GM12878 (cell line): ENCODE data around the gene BCR. TPM values are rescaled to one million over a fixed set of nuclear protein-coding genes. Genes with fewer than 3 reads are reported as not detected.

Experiments
- BMI1 ChIP-seq: fragments of 450-650 bp; IDR thresholded peaks from 2 replicates; pipeline ENCODE4 v1.6.1; 2016; ENCODE audit warnings: mild to moderate bottlenecking, moderate library complexity, borderline replicate concordance
- CREB1 ChIP-seq: IDR thresholded peaks from 2 replicates; pipeline ENCODE4 v1.6.1; 2012; ENCODE audit warnings: low read depth, mild to moderate bottlenecking, inconsistent platforms
- CREM ChIP-seq: IDR thresholded peaks from 2 replicates; pipeline ENCODE4 v1.6.1; 2014; ENCODE audit warnings: antibody characterized with exemption, low read depth
- E4F1 ChIP-seq: fragments of 450-650 bp; IDR thresholded peaks from 2 replicates; pipeline ENCODE4 v1.6.1; 2018; ENCODE audit warnings: borderline replicate concordance, mild to moderate bottlenecking; ENCODE audit not compliant: partially characterized antibody
- EED ChIP-seq: sonication (generic); IDR thresholded peaks from 2 replicates; pipeline ENCODE4 v1.6.1; 2016; ENCODE audit warnings: antibody characterized with exemption, low read depth
- IRF3 ChIP-seq: fragments of 450-650 bp; IDR thresholded peaks from 2 replicates; pipeline ENCODE4 v1.6.1; 2014; ENCODE audit warnings: mild to moderate bottlenecking
- KAT2A ChIP-seq: conservative IDR thresholded peaks from 2 replicates; pipeline ENCODE4 v1.6.1; 2011; ENCODE audit warnings: low read depth, low read length; ENCODE audit not compliant: control insufficient read depth
- NFIC ChIP-seq: IDR thresholded peaks from 2 replicates; pipeline ENCODE4 v1.6.1; 2012; ENCODE audit warnings: low read depth, mild to moderate bottlenecking, inconsistent platforms, low read length, moderate library complexity
- NFYA ChIP-seq: IDR thresholded peaks from 2 replicates; pipeline ENCODE4 v1.6.1; 2011; ENCODE audit warnings: low read depth, mild to moderate bottlenecking, low read length, improper control_type of control experiment, borderline replicate concordance
- NR2F1 ChIP-seq: fragments of 450-650 bp; conservative IDR thresholded peaks from 2 replicates; pipeline ENCODE4 v1.6.1; 2017; ENCODE audit warnings: mild to moderate bottlenecking
- PKNOX1 ChIP-seq: fragments of 450-650 bp; IDR thresholded peaks from 2 replicates; pipeline ENCODE4 v1.6.1; 2016; ENCODE audit warnings: mild to moderate bottlenecking
- RAD51 ChIP-seq: fragments of 450-650 bp; IDR thresholded peaks from 2 replicates; pipeline ENCODE4 v1.6.1; 2016; ENCODE audit warnings: moderate library complexity, mild to moderate bottlenecking, inconsistent platforms
- RB1 ChIP-seq: fragments of 450-650 bp; formaldehyde crosslinking; IDR thresholded peaks from 2 replicates; pipeline ENCODE4 v1.6.1; 2017; ENCODE audit warnings: mild to moderate bottlenecking, borderline replicate concordance
- RELB ChIP-seq: fragments of 450-650 bp; IDR thresholded peaks from 2 replicates; pipeline ENCODE4 v1.6.1; 2017; ENCODE audit warnings: low read depth, mild to moderate bottlenecking, moderate library complexity
- SREBF2 ChIP-seq: IDR thresholded peaks from 2 replicates; pipeline ENCODE4 v1.6.1; 2012; ENCODE audit warnings: mild to moderate bottlenecking, low read length
- STAT3 ChIP-seq: IDR thresholded peaks from 2 replicates; pipeline ENCODE4 v1.6.1; 2011; ENCODE audit warnings: low read depth, low read length, improper control_type of control experiment
- ZBTB33 ChIP-seq: fragments of 450-650 bp; IDR thresholded peaks from 2 replicates; pipeline ENCODE4 v1.6.1; 2017; ENCODE audit warnings: mild to moderate bottlenecking
- ZNF592 ChIP-seq: fragments of 450-650 bp; IDR thresholded peaks from 2 replicates; pipeline ENCODE4 v1.6.1; 2017; ENCODE audit warnings: mild to moderate bottlenecking, moderate library complexity
- polyA plus RNA-seq, 11 experiments: library from polyadenylated mRNA; depleted of rRNA in 4 of 11; unstranded in 6 of 11; stranded (reverse) in 5 of 11; fragments of >200 nt; fragmentation: Nextera tagmentation in 4 of 11; fragmentation: Illumina TruSeq in 1 of 11; extraction: Ambion mirVana in 4 of 11; extraction: Trizol in 1 of 11; gene quantifications; 1 replicate in 1 of 11; 2 replicates in 10 of 11; pipeline versions ENCODE4 v1.2.1 to v1.2.3, GENCODE V29; 2011 to 2016; ENCODE audit warnings: inconsistent platforms in 2 of 11, missing spikeins in 2 of 11, low read depth in 1 of 11
- total RNA-seq, 4 experiments: library from RNA; depleted of rRNA in 3 of 4; stranded (reverse); fragments of >200 nt in 3 of 4; fragmentation: Illumina TruSeq in 1 of 4; extraction: Trizol in 1 of 4; gene quantifications; 2 replicates each; pipeline versions ENCODE4 v1.2.1 to v1.2.3, GENCODE V29; 2013 to 2021

Gene BCR
- total and polyA plus RNA-seq, 10 of the 15 experiments (the other 5 are each of a cell fraction or from before 2014, with no cell fraction given): 1.7 to 64.7 (median 18.4) TPM

GRCh38 chr22:23291806-23292452 lies 111.6 kb downstream of the BCR start (continued):
- TF ChIP-seq EED: peak; percentile 13; the same call in 1 of the 2 replicates
- no peak for TF ChIP-seq ZBTB33
- TF ChIP-seq IRF3: no peak
- TF ChIP-seq CREM: 0 out of 2 replicates have a peak, but pooled peaks have one; percentile 7
- TF ChIP-seq KAT2A: no peak
- no peak for TF ChIP-seq SREBF2
- peak; percentile 87 for TF ChIP-seq RELB
- TF ChIP-seq NFYA: no peak
- TF ChIP-seq ZNF592: no peak
- no peak for TF ChIP-seq RAD51
- TF ChIP-seq NR2F1: no peak
- no peak for TF ChIP-seq CREB1
- no peak for TF ChIP-seq E4F1
- no peak for TF ChIP-seq NFIC
- no peak for TF ChIP-seq BMI1
- no peak for TF ChIP-seq STAT3
- no peak for TF ChIP-seq RB1
- no peak for TF ChIP-seq PKNOX1
